Stimulated activated CD8-positive, alpha-beta memory T cell treated with anti-CD3 and anti-CD28 coated beads, Interleukin-15, amount 100 ng/mL, for 4 hours (primary cell): ENCODE data around the gene CAMKV.

ENCODE experiments used
- DNase-seq, 2 donors: peaks; one replicate each; pipeline ENCODE4 v3.0.0-alpha.2; 2020; ENCODE audit warnings: low read depth in 2 of 2

Gene CAMKV

DNA sequence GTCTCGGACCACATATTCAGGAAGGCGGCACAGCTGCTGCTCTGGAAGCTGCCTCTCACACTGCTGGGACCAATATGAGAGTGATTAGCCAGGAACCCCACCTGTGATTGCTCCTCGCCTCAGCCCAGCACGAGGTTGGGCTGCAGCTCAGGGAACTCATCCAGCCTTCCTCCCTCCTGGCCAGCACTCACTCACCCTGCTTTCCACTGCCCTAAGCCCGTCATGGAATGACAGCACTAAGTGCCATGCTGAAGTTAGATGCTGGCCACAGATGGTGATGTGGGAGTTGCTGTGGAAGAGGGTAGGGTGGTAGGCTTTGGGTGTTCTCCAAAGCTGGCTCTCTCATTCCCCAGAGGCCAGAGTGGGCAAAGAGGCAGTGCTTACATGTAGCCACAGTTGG, 26.6 kb upstream of the CAMKV start:
- DNase-seq = no peak

DNA sequence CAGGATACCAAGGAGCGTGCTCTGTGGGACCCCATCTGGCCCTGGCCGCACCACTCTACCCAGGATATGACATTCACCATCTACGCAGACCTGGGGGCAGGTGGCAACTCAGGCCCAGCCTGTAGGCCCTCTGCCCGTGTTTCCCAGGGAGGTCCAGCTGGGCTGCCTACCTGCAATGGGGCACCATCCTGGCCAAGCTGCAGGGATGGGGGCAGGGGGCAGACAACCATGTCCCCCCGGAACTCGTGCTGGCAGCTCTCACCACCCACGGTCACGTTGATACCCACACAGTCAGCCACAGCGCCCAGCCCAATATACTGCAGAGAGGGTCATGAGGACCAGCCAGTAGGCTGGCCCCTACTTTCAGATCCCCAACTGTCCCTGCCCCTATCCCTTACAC, 26.1 kb upstream of the CAMKV start:
- no peak for DNase-seq

DNA sequence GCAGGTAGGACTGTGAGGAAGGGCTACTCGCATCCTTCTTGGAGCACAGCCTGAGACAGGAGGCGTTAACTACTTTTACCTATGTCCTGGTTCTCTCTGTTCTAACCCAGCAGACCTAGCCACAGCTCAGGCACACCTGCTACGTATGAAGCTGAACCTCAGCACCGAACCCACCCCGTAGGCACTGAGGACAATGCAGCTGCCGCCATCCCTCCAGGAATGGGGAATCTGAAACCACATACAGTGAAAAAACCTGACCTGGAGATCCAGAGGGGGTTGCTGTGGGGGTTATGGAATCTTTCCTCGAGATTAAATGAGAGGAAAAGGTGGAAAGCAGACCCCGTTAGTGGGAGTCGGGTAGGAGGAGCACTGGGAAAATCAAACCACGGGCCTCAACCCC, 19.6 kb upstream of the CAMKV start:
- DNase-seq = no peak

DNA sequence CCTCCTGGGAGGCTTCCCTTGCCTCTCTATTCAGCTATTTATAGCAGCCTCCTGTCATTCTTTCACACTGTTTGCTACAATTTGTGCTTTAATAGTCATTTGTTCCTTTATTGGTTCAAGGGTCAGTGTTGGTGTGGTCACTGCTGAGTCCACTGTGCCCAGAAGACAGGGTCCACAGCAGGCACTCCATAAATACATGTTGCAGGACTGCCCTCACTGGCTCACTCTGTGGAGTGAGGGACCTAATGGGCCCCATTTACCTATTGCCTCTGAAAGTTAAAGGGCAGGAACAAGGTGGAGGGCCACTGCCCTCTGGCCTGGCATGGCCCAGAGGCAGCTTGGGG, 17.2 kb upstream of the CAMKV start:
- no peak for DNase-seq

DNA sequence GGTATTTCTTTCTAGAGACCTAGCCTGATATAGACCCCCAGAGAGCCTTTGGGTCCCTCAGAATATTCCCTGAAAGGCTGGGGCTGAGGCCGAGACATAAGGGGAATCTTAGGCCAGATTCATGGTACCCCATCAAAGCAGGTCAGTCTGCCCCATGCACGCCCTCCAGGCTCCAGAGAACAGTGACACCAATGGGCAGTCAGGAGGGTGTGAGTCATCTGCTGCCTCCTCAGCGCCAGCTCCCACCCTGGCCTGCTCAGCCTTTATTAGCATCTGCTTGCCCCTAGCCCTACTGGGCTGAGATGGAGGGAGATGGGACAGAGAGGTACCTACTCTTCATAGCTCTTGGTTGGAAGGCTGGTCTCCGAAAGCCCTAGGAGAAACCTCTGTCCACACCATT, 14.3 kb upstream of the CAMKV start:
- no peak for DNase-seq

DNA sequence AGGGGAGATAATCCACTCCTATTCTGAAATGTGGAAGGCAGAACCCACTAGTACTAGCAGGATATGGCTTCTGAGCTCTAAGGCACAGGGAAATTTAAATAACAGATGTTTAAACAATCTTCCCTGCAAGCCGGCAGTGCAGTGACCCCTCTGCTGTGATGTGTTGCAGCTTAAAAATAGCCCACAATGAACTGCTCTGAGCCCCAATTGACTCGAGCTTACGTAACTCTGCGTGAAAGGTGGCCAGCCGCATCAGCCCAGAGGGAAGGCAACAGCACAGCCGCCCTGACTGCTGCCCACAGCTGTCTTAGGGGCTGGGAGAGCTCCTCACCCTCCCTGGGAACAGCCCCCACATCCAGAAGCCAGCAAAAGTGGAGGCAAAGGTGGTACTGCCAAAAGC, 12.5 kb upstream of the CAMKV start:
- DNase-seq = no peak

DNA sequence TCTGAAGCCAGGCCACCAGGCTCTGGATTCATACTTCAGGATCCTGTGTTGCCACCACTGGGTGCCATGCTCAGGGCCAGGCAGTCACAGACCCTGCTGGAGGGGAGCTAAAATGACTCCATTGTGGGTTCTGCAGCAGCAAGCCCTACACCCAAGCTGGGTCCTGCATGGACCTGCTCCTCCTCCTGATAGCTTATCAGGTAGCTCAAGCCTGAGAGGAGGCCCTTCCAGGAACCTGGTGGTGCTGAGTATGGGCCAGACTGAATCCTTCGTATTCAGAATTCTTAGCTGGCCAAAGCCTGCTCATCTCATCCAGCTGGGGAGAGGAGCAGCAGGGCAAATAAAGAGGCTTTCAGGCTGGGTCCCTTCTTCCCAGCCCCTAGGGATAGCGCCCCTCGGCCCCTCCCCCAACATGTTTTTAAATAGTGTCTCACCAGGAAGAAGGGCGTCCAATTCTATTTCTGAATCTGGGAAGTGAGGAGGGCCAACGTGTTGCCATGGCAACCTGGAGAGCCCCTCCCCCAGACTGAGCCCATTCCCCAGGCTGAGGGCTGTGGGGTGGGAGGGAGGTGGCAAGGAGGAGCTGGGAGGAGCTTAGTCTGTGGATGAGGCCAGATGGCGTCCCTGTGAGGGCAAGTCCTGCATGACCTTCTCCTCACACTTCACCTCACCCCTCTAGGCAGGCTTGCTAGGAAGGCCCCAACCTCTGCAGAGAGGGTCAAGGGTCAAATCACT, 11.0 kb upstream of the CAMKV start:
- DNase-seq = no peak

DNA sequence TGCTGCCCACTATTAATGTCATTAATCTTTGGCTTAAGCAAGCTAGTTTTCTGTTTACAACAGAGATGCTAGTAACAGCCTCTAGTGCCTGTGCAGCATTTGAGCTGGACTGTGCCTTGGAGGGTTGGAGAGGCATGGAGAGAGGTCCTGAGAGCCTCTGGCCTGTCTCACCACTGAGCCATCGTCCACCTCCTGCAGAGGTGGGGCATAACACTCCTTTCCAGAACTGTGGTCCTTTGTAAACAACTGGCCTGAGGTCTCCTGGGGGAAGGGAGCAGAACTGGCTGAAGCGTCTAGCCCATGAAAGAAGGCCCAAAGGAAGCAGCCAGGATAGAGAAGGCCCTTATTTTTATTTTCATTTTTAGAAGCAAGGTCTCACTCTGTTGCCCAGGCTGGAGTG, 10.0 kb upstream of the CAMKV start:
- DNase-seq = no peak

DNA sequence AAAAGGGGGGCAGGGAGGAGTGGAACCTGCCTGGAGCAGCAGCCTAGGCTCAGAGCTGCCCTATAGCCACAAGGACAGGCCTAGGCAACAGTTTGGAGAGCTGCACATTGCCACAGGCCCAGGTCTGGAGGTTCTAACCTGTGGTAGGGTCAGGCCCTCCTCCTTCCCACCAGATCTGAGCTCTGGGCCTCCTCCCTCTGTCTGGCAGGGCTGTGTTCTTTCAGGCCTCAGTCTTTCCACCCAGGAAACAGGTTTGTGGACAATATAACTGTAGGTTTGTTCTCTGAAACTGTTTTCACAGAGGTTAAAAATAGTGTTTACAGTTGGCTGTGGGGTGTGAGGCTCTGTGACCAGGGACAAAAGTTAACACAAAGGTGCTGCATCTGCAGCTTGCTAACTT, 9.0 kb upstream of the CAMKV start:
- DNase-seq = no peak

DNA sequence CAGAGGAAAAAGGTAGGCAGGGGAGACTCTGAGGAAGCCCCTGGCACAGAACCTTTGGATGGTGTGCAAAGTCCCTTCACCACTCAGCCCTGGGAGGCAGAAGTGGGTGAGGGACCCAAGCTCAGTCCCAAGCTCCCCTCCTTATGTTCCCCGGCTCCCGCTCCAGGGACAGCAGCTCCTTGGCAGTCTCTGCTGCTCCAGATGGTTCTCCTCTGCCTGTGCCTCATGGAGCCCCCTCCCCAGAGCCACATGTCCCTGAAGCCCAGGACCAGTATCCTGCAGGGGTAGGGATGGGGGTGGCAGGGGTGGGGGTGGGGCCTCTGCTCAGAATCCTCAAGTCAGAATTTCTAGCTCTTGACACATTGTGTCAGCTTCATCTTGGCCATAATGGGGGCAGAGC, 8.0 kb upstream of the CAMKV start:
- no peak for DNase-seq

DNA sequence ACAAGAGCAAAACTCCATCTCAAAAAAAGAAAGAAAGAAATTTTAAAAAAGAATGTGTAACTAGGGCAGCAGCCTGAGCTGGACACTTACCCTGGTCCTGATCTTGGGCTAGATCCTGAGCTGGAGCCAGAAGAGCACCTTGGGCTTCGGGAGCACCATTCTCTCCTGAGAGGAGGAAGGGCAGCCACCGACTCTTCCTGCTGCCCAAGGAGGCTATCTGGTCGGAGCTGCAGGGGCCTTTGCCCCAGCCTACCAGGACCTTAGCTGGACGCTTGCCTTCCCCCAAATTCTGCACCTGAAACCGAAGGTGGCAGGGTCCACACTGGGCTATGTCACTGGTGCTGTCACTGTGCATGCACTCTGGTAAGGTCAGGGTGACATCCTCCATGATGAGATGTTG, 6.9 kb upstream of the CAMKV start:
- DNase-seq = no peak

DNA sequence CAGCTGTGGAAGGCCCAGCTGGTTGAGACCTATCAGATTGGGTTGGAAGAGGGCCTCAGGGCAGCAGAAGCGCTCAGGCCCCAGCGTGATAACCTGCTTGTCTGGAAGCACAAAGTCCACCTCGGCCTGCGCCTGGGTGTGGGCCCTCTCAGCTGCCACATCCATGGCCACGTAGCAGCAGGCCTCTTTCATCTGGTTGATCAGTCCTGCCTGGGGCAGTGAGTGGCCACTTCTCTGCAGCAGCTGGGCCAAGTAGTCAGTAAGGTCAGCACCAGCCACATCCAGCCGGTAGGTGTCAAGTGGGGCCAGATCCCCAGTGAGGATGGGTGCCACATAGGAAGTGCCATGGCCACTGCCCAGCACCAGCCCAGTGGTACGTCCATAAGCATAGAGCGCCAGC, 3.9 kb upstream of the CAMKV start:
- DNase-seq = no peak

DNA sequence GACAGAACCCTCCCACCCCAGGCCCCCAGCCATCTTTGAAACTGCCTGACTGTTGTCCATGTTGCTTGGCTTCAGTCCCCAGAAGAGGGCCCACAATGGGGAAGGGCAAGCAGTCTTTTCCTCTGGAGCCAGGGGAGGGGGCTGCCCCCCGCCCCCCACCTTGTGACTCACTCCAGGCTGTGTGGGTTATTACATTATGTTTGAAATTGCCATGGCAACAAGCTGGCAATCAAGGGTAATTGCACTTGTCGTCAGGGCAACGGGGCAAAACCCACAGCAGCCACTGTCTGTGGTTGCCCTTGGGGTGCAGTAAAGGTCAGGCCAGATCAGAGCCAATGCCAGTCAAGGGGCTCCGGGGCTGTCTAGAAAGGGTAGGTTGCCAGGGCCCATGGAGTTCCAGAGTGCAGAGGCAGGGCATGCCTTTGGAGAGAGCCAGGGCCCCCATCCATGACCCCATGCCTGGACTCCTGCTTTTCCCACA, 3.1 kb upstream of the CAMKV start:
- DNase-seq = no peak

DNA sequence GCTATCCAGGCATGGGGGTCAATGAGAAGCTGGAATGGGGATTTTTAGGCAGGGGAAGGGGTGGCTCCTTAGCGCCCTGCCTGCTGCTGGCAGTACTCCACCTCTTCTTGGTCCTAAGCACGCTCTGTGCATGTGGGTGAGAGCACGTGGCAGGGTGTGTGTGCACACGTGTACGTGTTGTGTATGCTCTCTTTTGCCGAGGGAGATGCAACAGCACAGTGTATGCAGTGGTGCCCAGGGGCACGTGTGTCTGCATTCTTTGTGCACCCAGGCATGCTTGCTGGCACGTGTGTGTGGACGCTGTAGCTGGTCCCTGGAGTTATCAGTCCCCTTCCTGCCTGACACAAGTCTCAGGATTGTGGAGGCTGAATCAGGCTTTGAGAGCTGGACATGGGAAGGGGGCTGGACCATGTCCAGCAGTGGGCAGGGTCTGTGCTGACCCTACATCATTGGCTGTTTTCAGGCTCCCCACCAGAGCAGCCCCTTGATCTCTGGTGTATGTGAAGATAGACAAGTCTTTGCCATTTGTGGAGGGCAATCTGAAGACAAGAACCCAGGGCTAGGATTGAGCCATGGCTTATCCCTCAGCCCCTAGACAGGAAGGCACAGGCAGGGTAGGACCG, 1.9 kb upstream of the CAMKV start:
- DNase-seq = no peak

DNA sequence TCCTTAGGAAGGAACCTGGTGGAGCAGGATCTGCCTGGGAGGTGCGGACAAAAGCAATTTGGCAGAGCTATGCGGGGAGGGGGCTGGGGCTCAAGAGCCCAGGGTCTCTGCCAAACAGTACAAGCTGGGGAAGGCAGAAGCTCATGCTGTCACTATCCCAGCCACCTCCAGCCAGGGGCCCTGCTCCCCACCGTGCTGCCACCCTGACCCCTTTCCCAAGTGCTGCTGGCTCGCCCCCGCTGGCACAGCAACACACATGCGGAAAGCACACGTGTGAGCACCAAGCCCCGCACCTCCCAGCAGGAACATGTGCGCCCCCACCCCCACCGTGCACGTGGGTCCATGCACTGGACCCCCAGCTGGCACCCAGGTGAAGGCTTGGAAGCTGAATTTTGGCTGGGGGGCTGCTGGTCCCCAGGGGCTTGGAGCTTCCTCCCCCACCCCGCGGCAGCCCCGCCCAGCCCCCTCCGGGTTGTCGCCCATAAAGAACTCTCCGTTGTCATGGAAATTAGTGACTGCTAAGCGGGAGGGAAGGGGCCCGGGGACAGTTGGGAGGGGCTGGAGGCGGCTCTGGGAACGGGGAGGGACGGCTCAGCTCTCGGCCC, 742 bp downstream of the CAMKV start:
- no peak for DNase-seq

DNA sequence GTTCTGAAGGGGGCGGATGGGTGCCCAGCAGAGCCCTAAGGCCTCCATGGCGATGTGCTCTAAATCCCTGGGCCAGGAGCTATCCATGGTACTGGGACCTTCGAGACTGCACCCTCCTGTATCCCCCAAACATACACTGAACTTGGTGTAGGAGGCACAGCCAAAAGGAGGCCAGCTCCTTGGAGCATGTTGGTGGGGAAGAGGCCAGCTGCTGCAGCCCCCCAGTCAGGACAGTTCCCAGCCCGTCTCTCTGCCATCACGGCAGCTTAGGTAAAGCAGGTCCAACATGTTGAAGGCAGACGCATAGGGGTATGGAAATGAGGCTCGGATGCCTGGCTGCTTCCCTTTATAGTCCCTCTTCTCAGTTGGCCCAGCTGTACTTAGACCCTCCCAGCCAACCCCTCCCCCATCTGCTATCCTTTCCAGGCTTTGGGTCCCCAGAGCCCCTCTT, 1.8 kb downstream of the CAMKV start:
- no peak for DNase-seq

DNA sequence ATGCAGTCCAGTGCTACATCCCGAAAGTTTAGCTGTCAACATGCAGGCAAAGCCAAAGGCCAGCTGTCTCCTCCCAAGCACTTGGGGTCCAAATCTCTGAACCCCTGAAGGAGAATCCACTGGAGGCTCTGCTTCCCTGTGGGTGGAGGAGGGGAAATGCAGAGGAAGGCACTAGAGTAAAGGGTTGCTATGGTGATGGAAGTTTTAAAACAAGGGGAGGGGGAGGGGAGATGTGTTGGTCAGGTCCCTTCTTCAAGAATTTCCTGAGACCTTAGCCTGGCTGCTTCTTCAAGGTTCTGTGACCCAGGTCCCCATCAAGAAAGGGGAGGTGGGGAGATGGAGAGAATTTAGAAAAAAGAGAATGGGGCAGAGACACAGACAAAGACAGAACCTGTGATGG, 2.3 kb downstream of the CAMKV start:
- DNase-seq = no peak

DNA sequence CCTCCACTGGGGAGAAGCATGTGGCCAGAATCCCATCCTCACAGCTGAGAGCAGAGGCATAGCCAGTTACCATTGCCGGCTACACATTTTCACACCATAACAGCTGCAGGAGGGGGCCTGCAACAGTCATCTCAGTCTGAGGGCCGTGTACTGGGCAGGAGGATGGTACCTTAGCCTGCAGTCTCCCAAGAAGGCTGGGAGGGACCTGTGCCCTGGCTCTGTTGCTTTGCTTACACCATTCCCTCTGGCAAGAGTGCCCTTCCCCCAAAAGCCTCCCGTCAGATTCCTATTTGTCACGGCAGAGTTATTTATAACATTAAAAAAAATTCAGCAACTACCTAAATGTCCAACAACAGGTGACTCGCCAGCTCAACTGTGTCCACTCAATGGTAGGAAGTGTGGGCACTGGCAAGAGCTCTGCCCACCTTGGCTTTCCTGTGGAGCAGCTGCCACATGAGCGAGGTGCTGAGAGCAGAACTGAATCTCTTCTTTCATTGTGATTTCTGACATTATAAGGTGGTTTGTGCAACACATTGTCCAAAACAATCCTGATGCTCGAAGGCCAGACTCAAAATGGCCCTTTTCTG, 4.4 kb downstream of the CAMKV start:
- no peak for DNase-seq

DNA sequence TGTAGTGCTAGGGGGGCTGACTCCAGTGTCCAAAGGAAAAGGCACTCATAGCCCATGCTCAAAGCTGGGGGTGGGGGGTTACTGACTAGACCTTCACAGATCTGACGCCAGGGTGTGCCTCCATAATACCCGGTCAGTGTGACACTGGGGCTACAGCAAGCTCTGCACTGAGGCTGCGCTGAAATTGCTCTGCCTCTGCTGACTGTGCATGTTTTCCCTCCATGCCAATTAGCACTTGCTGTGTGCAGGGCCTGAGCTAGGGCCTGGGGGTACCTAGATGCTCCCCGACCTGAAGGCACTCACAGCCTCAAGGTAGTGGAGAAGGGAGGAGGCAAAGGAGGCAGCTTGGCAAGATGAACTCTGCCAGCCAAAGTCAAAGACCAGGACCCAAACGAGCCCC, 5.2 kb downstream of the CAMKV start:
- no peak for DNase-seq

DNA sequence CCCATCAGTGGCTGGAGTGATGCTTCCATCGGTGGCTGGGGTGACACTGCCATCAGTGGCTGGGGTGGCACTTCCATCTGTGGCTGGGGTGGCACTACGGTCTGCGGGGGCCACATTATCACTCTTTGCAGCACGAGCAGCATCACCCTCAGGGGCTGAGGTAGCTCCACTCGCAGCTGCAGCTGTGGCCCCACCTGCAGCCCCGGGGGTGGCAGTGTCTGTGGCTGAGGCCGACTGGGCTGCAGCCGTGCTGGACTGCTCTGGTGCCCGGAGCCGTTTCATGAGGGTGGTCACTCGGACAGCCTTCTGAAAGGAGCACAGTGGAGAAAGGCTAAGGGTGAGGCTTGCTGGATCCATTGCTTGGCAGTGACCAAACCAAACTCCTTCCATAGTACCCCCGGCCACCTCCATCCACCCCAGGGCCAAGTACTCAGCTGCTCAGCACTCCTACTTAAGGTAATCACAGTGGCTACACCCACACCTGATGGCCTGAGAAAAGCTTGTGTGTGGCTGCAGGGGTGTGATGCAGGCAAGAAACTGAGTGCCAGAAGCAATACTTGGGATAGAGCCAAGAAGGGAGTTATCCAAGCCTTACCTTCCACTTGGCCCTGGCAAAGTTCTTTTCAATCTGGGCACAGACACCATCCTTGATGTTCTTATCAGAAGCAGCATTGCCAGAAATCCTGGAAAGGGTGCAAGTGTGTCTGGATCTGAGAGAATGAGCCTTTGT, 10.0 kb downstream of the CAMKV start:
- DNase-seq = no peak

DNA sequence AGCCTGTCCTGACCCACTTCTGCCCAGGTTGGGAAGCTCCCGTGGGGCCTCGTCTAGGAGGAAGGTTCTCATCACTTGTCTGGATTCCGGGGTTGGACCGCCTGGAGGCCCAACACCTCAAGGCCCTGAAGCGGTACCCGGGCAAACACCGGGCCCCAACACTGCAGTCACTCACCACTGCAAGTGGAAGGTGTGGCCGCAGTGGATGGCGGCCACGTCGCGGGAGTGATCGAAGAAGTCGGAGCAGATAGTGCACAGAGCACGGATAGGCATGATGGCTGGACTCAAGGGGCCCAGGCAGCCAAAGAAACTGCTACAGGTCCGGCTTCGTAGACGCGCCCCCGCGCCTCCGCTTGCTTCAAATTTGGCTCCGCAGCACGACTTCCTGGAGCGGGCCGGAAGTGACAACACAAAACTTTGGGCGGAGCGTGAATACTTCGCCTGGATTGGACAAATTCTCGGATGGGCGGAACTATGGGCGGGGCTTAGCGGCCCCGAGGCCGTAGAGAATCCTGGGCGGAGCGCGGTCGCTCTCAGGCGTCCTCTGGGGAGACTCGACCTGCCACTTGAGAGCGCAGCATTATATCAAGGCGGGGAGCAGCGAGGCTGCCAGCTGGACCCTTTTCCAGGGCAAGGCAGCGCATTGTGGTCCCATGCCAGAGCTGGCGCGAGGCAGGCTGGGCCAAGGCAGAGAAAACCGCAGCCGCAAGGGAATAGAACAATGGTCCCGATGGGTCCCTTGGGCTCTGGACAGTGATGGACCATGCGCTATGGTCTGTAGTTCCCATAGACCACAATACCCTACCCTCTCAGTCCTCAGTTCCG, 13.3 kb downstream of the CAMKV start, which contains the start of gene TRAIP:
TSS of gene TRAIP (minus strand) at position 384 of the 825 bp plus-strand sequence. CDS start at position 273, 111 bp downstream.
- DNase-seq = peak; percentile 77 to 85
